Subcutaneous abdominal adipose tissue (tissue), 5 donors: Measurements from ENCODE around the gene AGAP1.

ENCODE experiments used
- H3K27ac ChIP-seq: one replicate; pipeline ENCODE4 v1.7.0; 2013; ENCODE audit warnings: low read depth, mild to moderate bottlenecking, inconsistent platforms, low read length, moderate library complexity
- H3K27me3 ChIP-seq, 5 donors: one replicate each; pipeline ENCODE4 v1.7.0; 2013; ENCODE audit warnings: low read length in 5 of 5, inconsistent platforms in 1 of 5; ENCODE audit not compliant: control insufficient read depth in 5 of 5, insufficient read depth in 4 of 5
- H3K36me3 ChIP-seq, 5 donors: one replicate each; pipeline ENCODE4 v1.7.0; 2013; ENCODE audit warnings: low read length in 5 of 5; ENCODE audit not compliant: control insufficient read depth in 5 of 5, insufficient read depth in 5 of 5
- H3K4me1 ChIP-seq, 5 donors: one replicate each; pipeline ENCODE4 v1.7.0; 2013; ENCODE audit warnings: low read length in 5 of 5, mild to moderate bottlenecking in 3 of 5, moderate library complexity in 1 of 5; ENCODE audit not compliant: control insufficient read depth in 5 of 5, insufficient read depth in 5 of 5
- H3K4me3 ChIP-seq, 5 donors: one replicate each; pipeline ENCODE4 v1.7.0; 2013; ENCODE audit warnings: low read length in 5 of 5, low read depth in 1 of 5
- H3K9ac ChIP-seq, 5 donors: one replicate each; pipeline ENCODE4 v1.7.0; 2013; ENCODE audit warnings: low read length in 5 of 5, mild to moderate bottlenecking in 4 of 5, moderate library complexity in 3 of 5
- H3K9me3 ChIP-seq, 5 donors: one replicate each; pipeline ENCODE4 v1.7.0; 2013; ENCODE audit warnings: low read length in 5 of 5; ENCODE audit not compliant: control insufficient read depth in 5 of 5
- donor health status: healthy.
- donor health status: healthy.
- donor health status: healthy.
- donor health status: healthy.
- donor health status: healthy.

AGAP1 gene

GRCh38 chr2:235544689-235544969 lies 50.8 kb downstream of the AGAP1 start:
- Histone ChIP-seq H3K36me3 (no peaks in the 10 kb centered on the region), H3K4me3 (no peak overlapping the region), H3K27ac (no peak overlapping the region), H3K9me3 (no peaks in the 10 kb centered on the region), H3K4me1 (peaks cover 0 to 13% (median 0%) of the 10 kb centered on the region in 5 donors), H3K9ac (no peak overlapping the region), H3K27me3 (no peaks in the 10 kb centered on the region)

- Histone ChIP-seq H3K4me1 (peaks cover 0 to 13% (median 0%) of the 10 kb centered on the region in 5 donors), H3K9me3 (no peaks in the 10 kb centered on the region), H3K36me3 (peaks cover 0 to 2% (median 0%) of the 10 kb centered on the region in 5 donors), H3K27ac (no peak overlapping the region), H3K9ac (no peak overlapping the region), H3K27me3 (no peaks in the 10 kb centered on the region), H3K4me3 (no peak overlapping the region)
Measured at GRCh38 chr2:235545339-235546150, 51.7 kb downstream of the AGAP1 start.

GRCh38 chr2:235546151-235546435 lies 52.2 kb downstream of the AGAP1 start:
- Histone ChIP-seq H3K4me3 (no peak overlapping the region), H3K36me3 (peaks cover 0 to 2% (median 0%) of the 10 kb centered on the region in 5 donors), H3K4me1 (peaks cover 0 to 13% (median 0%) of the 10 kb centered on the region in 5 donors), H3K9ac (no peak overlapping the region), H3K27ac (no peak overlapping the region), H3K27me3 (no peaks in the 10 kb centered on the region), H3K9me3 (no peaks in the 10 kb centered on the region)

GRCh38 chr2:235546436-235546835 lies 52.6 kb downstream of the AGAP1 start:
- H3K9ac ChIP-seq: no peak overlapping the region
- H3K36me3 ChIP-seq: peaks cover 0 to 2% (median 0%) of the 10 kb centered on the region in 5 donors
- H3K4me1 ChIP-seq: peaks cover 0 to 13% (median 1%) of the 10 kb centered on the region in 5 donors
- no peaks in the 10 kb centered on the region for H3K9me3 ChIP-seq
- no peak overlapping the region for H3K27ac ChIP-seq
- no peaks in the 10 kb centered on the region for H3K27me3 ChIP-seq
- H3K4me3 ChIP-seq: no peak overlapping the region

- Histone ChIP-seq H3K9me3 (no peaks in the 10 kb centered on the region), H3K36me3 (peaks cover 0 to 2% (median 0%) of the 10 kb centered on the region in 5 donors), H3K4me3 (no peak overlapping the region), H3K27me3 (no peaks in the 10 kb centered on the region), H3K4me1 (peaks cover 5 to 38% (median 18%) of the 10 kb centered on the region in 5 donors), H3K27ac (no peak overlapping the region), H3K9ac (no peak overlapping the region)
Measured at GRCh38 chr2:235549735-235550377, 56.0 kb downstream of the AGAP1 start.

- no peak overlapping the region for H3K27ac ChIP-seq
- H3K9ac ChIP-seq: no peak overlapping the region
- no peaks in the 10 kb centered on the region for H3K27me3 ChIP-seq
- no peak overlapping the region for H3K4me3 ChIP-seq
- H3K4me1 ChIP-seq: peaks cover 5 to 37% (median 18%) of the 10 kb centered on the region in 5 donors
- H3K36me3 ChIP-seq: peaks cover 0 to 2% (median 0%) of the 10 kb centered on the region in 5 donors
- H3K9me3 ChIP-seq: no peaks in the 10 kb centered on the region
Measured at GRCh38 chr2:235550378-235550760, 56.5 kb downstream of the AGAP1 start.

GRCh38 chr2:235550946-235551345 lies 57.1 kb downstream of the AGAP1 start:
- Histone ChIP-seq H3K27me3 (no peaks in the 10 kb centered on the region), H3K27ac (no peak overlapping the region), H3K9me3 (no peaks in the 10 kb centered on the region), H3K36me3 (peaks cover 0 to 2% (median 0%) of the 10 kb centered on the region in 5 donors), H3K4me1 (peaks cover 5 to 33% (median 19%) of the 10 kb centered on the region in 5 donors), H3K4me3 (no peak overlapping the region), H3K9ac (no peak overlapping the region)

- no peaks in the 10 kb centered on the region for H3K27me3 ChIP-seq
- peak overlapping the region in 1 of 5 donors; percentile 11 for H3K4me3 ChIP-seq
- no peak overlapping the region for H3K27ac ChIP-seq
- H3K4me1 ChIP-seq: peaks cover 5 to 38% (median 24%) of the 10 kb centered on the region in 5 donors
- no peak overlapping the region for H3K9ac ChIP-seq
- H3K36me3 ChIP-seq: peaks cover 0 to 2% (median 0%) of the 10 kb centered on the region in 5 donors
- H3K9me3 ChIP-seq: no peaks in the 10 kb centered on the region
Measured at GRCh38 chr2:235551965-235552364, 58.1 kb downstream of the AGAP1 start.

GRCh38 chr2:235552671-235553070 lies 58.8 kb downstream of the AGAP1 start:
- Histone ChIP-seq H3K27ac (no peak overlapping the region), H3K4me1 (peaks cover 5 to 38% (median 24%) of the 10 kb centered on the region in 5 donors)

GRCh38 chr2:235553291-235553690 lies 59.4 kb downstream of the AGAP1 start:
- H3K27me3 ChIP-seq: no peaks in the 10 kb centered on the region
- no peak overlapping the region for H3K27ac ChIP-seq
- H3K4me1 ChIP-seq: peaks cover 5 to 38% (median 24%) of the 10 kb centered on the region in 5 donors

More at GRCh38 chr2:235552671-235553070, 58.8 kb downstream of the AGAP1 start:
- Histone ChIP-seq H3K27me3 (no peaks in the 10 kb centered on the region), H3K36me3 (peaks cover 0 to 2% (median 0%) of the 10 kb centered on the region in 5 donors), H3K9ac (no peak overlapping the region), H3K9me3 (no peaks in the 10 kb centered on the region), H3K4me3 (no peak overlapping the region)

More at GRCh38 chr2:235553291-235553690, 59.4 kb downstream of the AGAP1 start:
- H3K4me3 ChIP-seq: no peak overlapping the region
- H3K9me3 ChIP-seq: no peaks in the 10 kb centered on the region
- peaks cover 0 to 2% (median 0%) of the 10 kb centered on the region in 5 donors for H3K36me3 ChIP-seq
- H3K9ac ChIP-seq: peak overlapping the region in 1 of 5 donors; percentile 32
